NCI-H526 (cell line): ENCODE data around the gene ANXA5.
"Not testable (repeated sequence)": the region's sequence is repeated elsewhere in the genome, so short reads cannot be mapped to it uniquely, and the experiment has no call there.

ENCODE experiments used
- DNase-seq, 2 experiments: peaks; one replicate each; lab custom pipeline; 2025; lab: John Stamatoyannopoulos, UW

ANXA5 gene

GRCh38 chr4:121696581-121697461, at the start of gene ANXA5:
TSS of gene ANXA5 (minus strand) at chr4:121696980. CDS start at chr4:121696589, 391 bp downstream.
- peak; percentile 31 to 91 for DNase-seq

GRCh38 chr4:121742794-121743193, 46.0 kb upstream of the ANXA5 start:
- DNase-seq = no peak

DNA sequence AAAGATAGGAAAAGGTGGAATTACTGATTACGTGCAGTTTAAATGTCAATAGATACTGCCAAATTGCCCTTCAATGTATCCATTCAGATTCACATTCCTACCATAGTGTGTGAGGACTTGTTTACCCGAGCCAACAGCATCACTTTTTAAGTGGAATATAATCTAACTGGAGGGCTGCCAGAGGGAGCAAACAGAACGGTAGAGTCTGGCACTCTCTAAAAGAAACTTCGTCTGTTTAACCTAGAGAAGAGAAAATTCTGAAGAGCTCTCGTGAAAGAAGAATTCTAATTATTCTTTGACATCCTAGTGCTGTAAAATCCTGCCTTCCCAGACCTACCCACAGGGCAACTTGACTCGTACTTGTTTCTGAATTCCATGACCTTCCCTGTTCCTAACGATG, 45.0 kb upstream of the ANXA5 start:
- no peak for DNase-seq

- no peak for DNase-seq
Observed at GRCh38 chr4:121740796-121741409, 44.1 kb upstream of the ANXA5 start.

DNA sequence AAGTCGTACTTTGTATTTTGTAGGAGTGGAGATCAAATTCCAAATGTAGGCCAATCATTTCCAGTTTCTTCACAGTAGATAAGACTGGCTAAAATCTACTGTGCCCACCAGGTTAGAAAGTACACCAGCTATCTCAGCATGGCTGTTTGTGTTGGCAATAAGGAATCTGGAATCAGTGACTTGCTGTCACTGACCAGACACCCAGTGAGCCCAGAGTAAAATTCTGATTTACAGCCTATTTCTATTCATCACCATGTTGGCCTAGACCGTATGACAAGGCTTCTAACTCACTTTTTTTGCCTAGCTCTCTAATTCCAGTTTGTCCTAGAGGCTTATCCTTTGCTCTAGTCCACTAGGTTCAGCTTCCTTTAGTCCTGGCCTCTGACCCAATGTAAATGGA, 42.8 kb upstream of the ANXA5 start:
- DNase-seq = no peak

DNA sequence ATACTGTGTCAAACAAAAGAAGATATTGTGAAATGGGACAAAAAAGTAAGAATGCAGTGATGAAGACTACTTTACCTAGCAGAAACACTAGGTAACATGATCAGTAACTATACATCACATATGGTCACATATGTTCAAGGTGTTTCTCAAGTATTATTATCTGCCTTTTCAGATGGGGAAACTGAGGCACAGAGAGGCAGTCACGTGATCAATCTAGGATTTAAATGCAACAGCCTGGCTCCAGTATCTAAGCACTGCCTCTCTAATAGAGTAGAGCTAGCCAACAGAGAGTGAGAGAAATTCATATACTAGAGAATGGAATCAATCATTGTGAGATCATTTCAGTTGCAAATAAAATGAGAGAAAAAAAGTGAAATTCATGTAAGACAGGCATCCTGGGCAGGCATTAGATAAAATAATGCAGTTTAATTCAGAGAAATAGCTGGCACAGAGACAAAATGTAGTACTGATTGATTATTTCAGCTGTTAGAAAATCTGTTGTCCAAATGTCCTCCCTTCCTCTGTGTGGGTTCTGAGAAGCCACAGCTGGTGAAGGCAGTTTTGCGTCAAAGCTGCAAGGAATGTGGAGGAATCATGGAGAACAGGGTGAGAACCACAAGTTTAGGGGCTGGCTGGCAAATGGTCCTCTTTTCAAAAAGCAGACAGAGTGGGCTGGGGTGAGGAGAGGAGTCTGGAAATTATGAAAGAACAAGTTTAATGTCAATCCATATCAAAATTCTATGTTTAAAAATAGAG, 42.2 kb upstream of the ANXA5 start:
- no peak for DNase-seq

- no peak for DNase-seq
Observed at GRCh38 chr4:121737846-121738554, 41.2 kb upstream of the ANXA5 start.

DNA sequence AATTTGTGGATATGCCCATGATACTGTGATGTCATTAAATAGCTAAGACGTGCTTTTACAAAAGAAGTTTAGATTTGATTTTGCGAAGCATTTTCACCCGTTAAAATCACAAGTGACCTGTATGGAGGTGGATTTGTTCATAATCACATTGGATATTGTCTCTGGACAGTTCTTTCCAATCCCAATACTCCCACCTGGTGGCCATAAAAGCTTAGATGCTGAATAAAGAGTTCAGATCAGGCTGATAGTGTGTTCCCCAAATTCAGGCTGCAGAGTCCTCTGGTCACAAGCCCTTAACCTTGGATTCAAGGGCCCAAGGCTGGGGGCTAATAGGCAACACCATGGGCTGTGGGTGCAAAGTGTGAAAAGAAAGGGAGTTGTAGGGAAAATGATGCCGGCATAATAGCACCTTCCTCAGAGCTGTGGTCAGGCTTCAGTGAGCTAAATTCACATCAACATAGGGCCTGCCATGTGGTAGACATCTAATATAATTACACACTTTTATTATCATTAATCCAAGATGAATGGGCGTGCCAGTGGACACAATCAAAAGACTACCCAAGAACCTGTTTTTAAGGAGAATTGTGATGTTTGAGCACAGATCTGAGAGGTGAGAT, 40.1 kb upstream of the ANXA5 start:
- DNase-seq = peak; percentile 27 to 59

GRCh38 chr4:121734571-121734970, 37.8 kb upstream of the ANXA5 start:
- DNase-seq = no peak

- no peak for DNase-seq
Observed at GRCh38 chr4:121733942-121734341, 37.2 kb upstream of the ANXA5 start.

GRCh38 chr4:121729753-121730152, 33.0 kb upstream of the ANXA5 start:
- DNase-seq = not testable (repeated sequence)

- DNase-seq = no peak
Observed at GRCh38 chr4:121728798-121729226, 32.0 kb upstream of the ANXA5 start.

DNA sequence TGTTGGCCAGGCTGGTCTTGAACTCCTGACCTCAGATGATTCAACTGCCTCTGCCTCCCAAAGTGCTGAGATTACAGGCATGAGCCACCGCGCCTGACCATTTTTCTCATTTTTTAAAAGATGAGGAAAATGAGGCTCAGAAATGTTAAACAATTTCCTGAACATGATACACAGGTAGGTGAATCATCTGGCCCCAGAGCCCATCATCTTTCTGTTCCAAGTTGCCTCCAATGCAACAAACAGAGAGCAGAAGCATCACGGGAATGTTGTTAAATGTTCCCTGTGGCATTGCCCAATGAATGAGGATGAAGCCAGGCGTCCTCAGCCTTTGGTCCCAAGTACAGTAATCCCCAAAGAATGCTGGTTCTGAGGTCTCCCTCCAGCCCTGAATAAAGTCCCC, 31.3 kb upstream of the ANXA5 start:
- DNase-seq = no peak

DNA sequence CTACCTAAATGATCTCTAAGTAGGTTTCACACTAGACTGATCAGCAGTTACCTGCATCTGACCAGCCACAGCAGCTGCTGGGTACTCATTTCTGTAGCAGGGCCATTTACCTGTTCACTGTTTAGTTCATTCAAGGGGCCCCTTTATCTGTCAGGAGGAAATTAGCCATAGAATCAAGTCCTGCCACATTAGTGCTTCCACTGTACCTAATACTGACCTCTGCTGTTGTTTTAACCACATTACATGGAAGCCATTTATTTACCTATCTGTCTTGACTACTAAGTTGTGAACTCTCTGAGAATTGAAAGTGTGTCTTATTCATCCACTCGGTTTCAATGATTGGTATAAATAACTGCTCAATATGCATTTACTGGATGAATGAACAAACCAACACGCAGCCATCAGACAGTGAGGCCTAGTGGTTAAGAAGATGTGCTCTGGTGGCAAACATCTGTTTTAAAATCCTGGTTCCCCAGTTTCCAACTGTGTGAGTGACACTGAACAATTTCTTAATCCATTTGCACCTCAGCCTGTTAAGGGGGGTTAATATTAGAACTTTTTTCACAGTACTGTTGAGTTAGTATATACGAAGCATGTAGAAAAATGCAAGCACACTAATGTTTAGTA, 30.0 kb upstream of the ANXA5 start:
- peak; percentile 39 to 67 for DNase-seq

DNA sequence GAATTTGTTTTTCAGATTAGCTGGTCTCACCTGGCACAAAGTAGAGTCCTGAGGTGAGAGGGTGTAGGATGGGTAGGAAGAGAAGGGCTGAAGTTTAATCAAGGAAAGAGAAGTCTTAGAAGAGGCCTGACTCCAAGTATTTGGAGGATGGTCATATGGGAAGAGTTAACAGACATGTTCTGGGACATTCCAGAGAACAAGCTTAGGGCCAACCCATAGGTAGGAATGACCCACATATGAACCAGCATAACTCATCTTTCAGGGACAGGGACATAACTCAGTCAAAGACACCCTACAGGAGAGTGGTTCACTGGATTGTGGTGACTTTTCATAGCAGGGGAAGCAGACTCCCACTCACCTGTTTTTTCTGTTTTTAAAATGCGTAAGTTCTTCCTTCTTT, 27.9 kb upstream of the ANXA5 start:
- no peak for DNase-seq

GRCh38 chr4:121721700-121722099, 24.9 kb upstream of the ANXA5 start:
- DNase-seq = no peak

DNA sequence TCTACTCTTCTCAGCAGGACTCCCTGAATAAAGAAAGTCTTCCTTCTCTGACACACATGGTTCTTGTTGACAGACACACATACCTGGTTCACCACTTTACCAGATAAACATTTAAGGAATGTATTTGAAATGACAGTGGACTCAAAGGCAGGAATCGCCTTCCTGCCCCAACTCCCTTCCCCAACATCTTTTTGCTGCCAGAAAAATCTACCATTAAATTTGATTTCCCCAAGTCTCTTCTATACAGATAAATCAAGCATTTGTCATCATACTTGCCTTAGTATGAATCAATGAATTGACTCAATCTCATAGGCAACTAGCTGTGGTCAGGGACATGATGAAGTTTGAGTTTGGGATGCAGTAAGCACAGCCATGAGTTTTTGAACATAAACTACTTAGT, 23.3 kb upstream of the ANXA5 start:
- DNase-seq = no peak

GRCh38 chr4:121717680-121718237, 21.0 kb upstream of the ANXA5 start:
- DNase-seq = no peak

- DNase-seq = no peak
Observed at GRCh38 chr4:121714548-121714947, 17.8 kb upstream of the ANXA5 start.

DNA sequence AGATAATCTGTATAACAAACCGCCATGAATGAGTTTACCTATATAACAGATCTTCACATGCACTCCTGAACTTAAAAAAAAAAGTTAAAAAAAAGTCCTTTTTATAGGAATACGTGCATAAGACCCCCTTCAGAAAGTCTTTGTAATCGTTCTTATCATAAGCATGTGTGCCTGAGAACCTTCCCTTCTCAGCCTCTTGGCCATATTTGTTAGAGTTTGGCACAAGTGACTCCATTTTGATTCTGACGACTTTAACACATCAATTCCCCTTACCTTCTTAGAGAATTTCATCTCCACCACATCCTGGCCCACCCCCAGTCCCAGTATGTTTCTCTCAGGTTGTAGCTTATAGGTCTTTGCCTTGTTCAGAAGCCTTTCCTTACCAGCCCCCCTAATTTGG, 16.0 kb upstream of the ANXA5 start:
- no peak for DNase-seq
